Uterus (tissue), 2 donors: Measurements from ENCODE around the gene ZDHHC14.

Source experiments
- POLR2A ChIP-seq, 2 donors: fragments of 450-650 bp; IDR thresholded peaks; one replicate each; pipeline ENCODE4 v1.6.1; 2016; ENCODE audit warnings: antibody characterized with exemption in 2 of 2, mild to moderate bottlenecking in 1 of 2, moderate library complexity in 1 of 2
- TF ChIP-seq, protein P1 (sequence below), 4 experiments: fragments of 200-600 bp in 2 of 4; fragments of 450-650 bp in 2 of 4; sonication (generic) in 2 of 4; IDR thresholded peaks; one replicate each; pipeline ENCODE4 v1.5.1; 2016 to 2019; ENCODE audit warnings: antibody characterized with exemption in 4 of 4, mild to moderate bottlenecking in 2 of 4, moderate library complexity in 1 of 4

DNA sequence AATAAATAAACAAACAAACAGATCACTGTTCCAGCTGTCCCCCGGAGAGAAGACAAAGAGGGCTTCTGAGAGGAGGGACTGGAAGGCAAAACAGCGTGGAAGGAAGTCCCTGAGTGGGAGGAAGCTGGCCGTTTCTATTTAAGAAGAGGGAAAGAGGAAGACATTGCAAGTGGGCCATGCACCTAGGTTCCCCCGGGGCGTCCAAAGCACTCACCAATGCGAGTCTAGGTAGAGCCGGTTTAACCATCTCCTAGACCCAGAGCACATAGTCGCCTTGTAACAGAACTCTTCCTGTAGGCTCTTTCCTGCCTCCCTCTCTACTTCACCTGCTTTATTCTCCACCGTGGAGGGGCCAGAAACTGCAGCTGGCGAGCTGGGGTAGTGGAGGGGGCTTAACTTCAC, 158.4 kb downstream of the ZDHHC14 start:
- TF ChIP-seq, protein P1, sequence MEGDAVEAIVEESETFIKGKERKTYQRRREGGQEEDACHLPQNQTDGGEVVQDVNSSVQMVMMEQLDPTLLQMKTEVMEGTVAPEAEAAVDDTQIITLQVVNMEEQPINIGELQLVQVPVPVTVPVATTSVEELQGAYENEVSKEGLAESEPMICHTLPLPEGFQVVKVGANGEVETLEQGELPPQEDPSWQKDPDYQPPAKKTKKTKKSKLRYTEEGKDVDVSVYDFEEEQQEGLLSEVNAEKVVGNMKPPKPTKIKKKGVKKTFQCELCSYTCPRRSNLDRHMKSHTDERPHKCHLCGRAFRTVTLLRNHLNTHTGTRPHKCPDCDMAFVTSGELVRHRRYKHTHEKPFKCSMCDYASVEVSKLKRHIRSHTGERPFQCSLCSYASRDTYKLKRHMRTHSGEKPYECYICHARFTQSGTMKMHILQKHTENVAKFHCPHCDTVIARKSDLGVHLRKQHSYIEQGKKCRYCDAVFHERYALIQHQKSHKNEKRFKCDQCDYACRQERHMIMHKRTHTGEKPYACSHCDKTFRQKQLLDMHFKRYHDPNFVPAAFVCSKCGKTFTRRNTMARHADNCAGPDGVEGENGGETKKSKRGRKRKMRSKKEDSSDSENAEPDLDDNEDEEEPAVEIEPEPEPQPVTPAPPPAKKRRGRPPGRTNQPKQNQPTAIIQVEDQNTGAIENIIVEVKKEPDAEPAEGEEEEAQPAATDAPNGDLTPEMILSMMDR (IDR thresholded peaks at IDR 0.05): no peak
- no peak for TF ChIP-seq POLR2A (IDR thresholded peaks at IDR 0.05)
